Osteoblast (primary cell): ENCODE measurements around the gene ASMT. TPM values are rescaled to one million over a fixed set of nuclear protein-coding genes. Genes with fewer than 3 reads are reported as not detected.

Source experiments
- DNase-seq: peaks from one replicate; pipeline ENCODE4 v3.0.0; 2011; ENCODE audit warnings: low spot score, mixed read lengths; ENCODE audit not compliant: insufficient read length; ENCODE audit errors: missing footprints
- H2AFZ ChIP-seq: 2 replicates; pipeline ENCODE4 v1.6.0; 2011; ENCODE audit warnings: mild to moderate bottlenecking, low read length
- H3K27ac ChIP-seq: 2 replicates; pipeline ENCODE4 v1.5.1; 2011; ENCODE audit warnings: mild to moderate bottlenecking, low read depth, low read length, moderate library complexity
- H3K27me3 ChIP-seq: 2 replicates; pipeline ENCODE4 v1.6.0; 2012; ENCODE audit warnings: mild to moderate bottlenecking, control low read depth, inconsistent platforms, low read length, moderate library complexity; ENCODE audit not compliant: insufficient read depth
- H3K36me3 ChIP-seq: 2 replicates; pipeline ENCODE4 v1.5.1; 2011; ENCODE audit warnings: mild to moderate bottlenecking, low read length, control low read depth, moderate library complexity; ENCODE audit not compliant: insufficient read depth
- H3K4me1 ChIP-seq: 2 replicates; pipeline ENCODE4 v1.5.1; 2011; ENCODE audit warnings: mild to moderate bottlenecking, low read length, control low read depth, moderate library complexity; ENCODE audit not compliant: insufficient read depth
- H3K4me2 ChIP-seq: 2 replicates; pipeline ENCODE4 v1.6.0; 2011; ENCODE audit warnings: mild to moderate bottlenecking, low read length; ENCODE audit not compliant: insufficient read depth
- H3K4me3 ChIP-seq: fragments of 200-600 bp; sonication (generic); 3 replicates; pipeline ENCODE4 v1.5.1; 2012; ENCODE audit warnings: mild to moderate bottlenecking, low read length, inconsistent platforms; ENCODE audit not compliant: insufficient read depth
- H3K79me2 ChIP-seq: 2 replicates; pipeline ENCODE4 v1.6.0; 2012; ENCODE audit warnings: mild to moderate bottlenecking, low read length, control low read depth, inconsistent platforms; ENCODE audit not compliant: insufficient read depth
- H3K9me3 ChIP-seq: 2 replicates; pipeline ENCODE4 v1.5.1; 2011; ENCODE audit warnings: low read depth, low read length, control low read depth
- H4K20me1 ChIP-seq: 2 replicates; pipeline ENCODE4 v1.6.0; 2012; ENCODE audit warnings: mild to moderate bottlenecking, low read length, control low read depth; ENCODE audit not compliant: insufficient read depth
- total RNA-seq: library from RNA; depleted of rRNA; stranded (reverse); fragments of >200 nt; gene quantifications from 2 replicates; pipeline ENCODE4 v1.2.3, GENCODE V29; 2012
- TF ChIP-seq, protein P1 (sequence below): IDR thresholded peaks from 2 replicates; pipeline ENCODE4 v1.5.1; 2011; ENCODE audit warnings: mild to moderate bottlenecking, low read depth, low read length, moderate library complexity; ENCODE audit errors: extremely low read depth

Gene ASMT
- total RNA-seq, 1 donor = 0.36 TPM

DNA sequence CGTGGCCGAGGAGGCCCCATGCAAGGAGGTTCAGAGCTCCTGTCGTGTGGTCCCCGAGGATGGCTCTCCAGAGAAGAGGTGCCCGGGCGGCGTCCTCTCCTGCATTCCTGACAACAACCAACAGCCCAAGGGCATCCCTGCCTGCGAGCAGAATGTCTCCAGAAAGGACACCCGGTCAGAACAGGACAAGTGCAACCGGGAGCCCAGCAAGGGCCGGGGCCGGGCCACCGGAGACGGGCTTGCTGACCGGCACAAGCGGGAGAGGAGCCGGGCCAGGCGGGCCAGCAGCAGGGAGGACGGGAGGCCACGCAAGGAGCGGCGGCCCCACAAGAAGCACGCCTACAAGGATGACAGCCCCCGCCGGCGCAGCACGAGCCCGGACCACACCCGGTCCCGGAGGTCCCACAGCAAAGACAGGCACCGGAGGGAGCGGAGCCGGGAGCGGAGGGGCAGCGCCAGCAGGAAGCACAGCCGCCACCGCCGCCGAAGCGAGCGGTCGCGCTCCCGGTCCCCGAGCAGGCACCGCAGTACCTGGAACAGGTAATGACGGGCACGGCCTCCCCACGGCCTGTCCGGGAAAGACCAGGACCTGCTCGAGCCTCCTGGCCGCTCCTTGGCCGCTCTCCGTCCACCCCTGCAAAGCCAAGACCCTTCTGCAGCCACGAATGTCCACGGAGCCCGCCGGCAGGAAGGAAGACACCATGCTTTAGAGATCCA is 13.7 kb upstream of the ASMT start:
- H4K20me1 ChIP-seq = peaks cover 27% of the 10 kb centered on the region
- no peak overlapping the region for H2AFZ ChIP-seq
- TF ChIP-seq, protein P1, sequence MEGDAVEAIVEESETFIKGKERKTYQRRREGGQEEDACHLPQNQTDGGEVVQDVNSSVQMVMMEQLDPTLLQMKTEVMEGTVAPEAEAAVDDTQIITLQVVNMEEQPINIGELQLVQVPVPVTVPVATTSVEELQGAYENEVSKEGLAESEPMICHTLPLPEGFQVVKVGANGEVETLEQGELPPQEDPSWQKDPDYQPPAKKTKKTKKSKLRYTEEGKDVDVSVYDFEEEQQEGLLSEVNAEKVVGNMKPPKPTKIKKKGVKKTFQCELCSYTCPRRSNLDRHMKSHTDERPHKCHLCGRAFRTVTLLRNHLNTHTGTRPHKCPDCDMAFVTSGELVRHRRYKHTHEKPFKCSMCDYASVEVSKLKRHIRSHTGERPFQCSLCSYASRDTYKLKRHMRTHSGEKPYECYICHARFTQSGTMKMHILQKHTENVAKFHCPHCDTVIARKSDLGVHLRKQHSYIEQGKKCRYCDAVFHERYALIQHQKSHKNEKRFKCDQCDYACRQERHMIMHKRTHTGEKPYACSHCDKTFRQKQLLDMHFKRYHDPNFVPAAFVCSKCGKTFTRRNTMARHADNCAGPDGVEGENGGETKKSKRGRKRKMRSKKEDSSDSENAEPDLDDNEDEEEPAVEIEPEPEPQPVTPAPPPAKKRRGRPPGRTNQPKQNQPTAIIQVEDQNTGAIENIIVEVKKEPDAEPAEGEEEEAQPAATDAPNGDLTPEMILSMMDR = no peak
- H3K27ac ChIP-seq = no peak overlapping the region
- peaks cover 56% of the 10 kb centered on the region for H3K36me3 ChIP-seq
- H3K4me2 ChIP-seq = no peak overlapping the region
- DNase-seq = peak; percentile 60
- H3K4me1 ChIP-seq = no peaks in the 10 kb centered on the region
- H3K79me2 ChIP-seq = peaks cover 24% of the 10 kb centered on the region
- no peaks in the 10 kb centered on the region for H3K27me3 ChIP-seq
- no peaks in the 10 kb centered on the region for H3K9me3 ChIP-seq
- H3K4me3 ChIP-seq = no peak overlapping the region

DNA sequence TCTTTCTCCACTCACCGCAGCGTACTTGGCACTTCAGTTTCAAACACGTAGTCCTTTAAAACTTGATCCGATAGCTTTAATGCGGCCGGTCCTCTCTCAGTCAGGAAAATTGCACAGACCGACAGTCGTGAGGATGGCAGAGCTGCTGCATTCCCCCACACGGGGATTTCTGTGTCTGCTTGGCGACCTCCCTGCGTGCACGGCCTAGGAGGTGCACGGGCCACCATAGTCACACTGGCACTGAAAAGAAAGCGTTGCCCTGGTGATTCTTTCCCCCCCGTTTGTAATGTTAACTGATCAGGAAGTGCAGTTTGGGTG is 13.1 kb upstream of the ASMT start:
- no peak overlapping the region for H3K4me3 ChIP-seq
- no peak overlapping the region for H3K4me2 ChIP-seq
- no peaks in the 10 kb centered on the region for H3K4me1 ChIP-seq
- no peaks in the 10 kb centered on the region for H3K27me3 ChIP-seq
- H3K79me2 ChIP-seq = peaks cover 23% of the 10 kb centered on the region
- DNase-seq = no peak
- TF ChIP-seq, protein P1 = no peak
- H2AFZ ChIP-seq = no peak overlapping the region
- H3K9me3 ChIP-seq = no peaks in the 10 kb centered on the region
- H4K20me1 ChIP-seq = peaks cover 26% of the 10 kb centered on the region
- peaks cover 56% of the 10 kb centered on the region for H3K36me3 ChIP-seq
- no peak overlapping the region for H3K27ac ChIP-seq

DNA sequence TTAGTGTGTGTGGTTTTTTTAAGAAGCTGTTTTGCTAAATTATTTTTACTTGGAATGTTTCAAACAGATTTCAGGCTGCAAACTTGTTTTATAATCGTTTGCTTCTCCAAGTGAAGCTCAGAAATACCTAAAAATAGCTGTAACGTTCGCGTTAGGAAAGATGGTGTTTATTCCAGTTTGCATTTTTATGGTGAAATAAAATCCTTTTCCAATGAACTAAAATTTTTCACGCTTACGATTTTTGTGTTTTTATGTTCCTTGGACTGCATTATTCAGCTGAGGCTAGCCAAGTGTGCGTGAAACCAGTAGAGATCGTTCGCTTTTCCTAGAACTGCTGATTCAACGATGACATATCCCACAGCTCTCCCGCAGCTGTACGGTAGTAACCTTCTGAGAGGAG is 12.6 kb upstream of the ASMT start:
- H3K4me3 ChIP-seq = no peak overlapping the region
- no peak overlapping the region for H3K4me2 ChIP-seq
- H4K20me1 ChIP-seq = peaks cover 20% of the 10 kb centered on the region
- no peak overlapping the region for H3K27ac ChIP-seq
- DNase-seq = no peak
- H2AFZ ChIP-seq = no peak overlapping the region
- peaks cover 17% of the 10 kb centered on the region for H3K79me2 ChIP-seq
- H3K27me3 ChIP-seq = no peaks in the 10 kb centered on the region
- no peaks in the 10 kb centered on the region for H3K9me3 ChIP-seq
- no peaks in the 10 kb centered on the region for H3K4me1 ChIP-seq
- TF ChIP-seq, protein P1 = no peak
- H3K36me3 ChIP-seq = peaks cover 51% of the 10 kb centered on the region

DNA sequence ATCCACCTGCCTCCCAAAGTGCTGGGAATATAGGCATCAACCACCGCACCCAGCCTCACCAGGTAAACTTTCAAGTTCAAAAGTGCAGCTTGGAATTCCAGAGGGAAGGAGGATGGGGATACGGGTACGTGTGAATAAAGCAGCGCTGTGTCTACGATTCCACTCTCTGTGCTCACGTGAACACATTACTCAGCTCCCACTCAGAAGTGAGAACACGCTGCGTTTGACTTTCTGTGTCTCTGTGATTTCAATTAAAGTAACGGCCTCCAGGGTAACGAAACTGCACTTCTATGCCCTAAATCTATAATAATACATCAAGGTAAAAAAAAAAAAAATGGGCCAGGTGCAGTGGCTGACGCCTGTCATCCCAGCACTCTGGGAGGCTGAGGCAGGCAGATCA is 8.4 kb upstream of the ASMT start:
- no peak for DNase-seq
- H3K79me2 ChIP-seq = no peaks in the 10 kb centered on the region
- no peak overlapping the region for H2AFZ ChIP-seq
- H3K4me2 ChIP-seq = no peak overlapping the region
- peaks cover 15% of the 10 kb centered on the region for H3K36me3 ChIP-seq
- no peak overlapping the region for H3K27ac ChIP-seq
- H3K9me3 ChIP-seq = no peaks in the 10 kb centered on the region
- peaks cover 10% of the 10 kb centered on the region for H4K20me1 ChIP-seq
- no peaks in the 10 kb centered on the region for H3K4me1 ChIP-seq
- H3K27me3 ChIP-seq = no peaks in the 10 kb centered on the region
- H3K4me3 ChIP-seq = no peak overlapping the region
- TF ChIP-seq, protein P1 = no peak
